ENCODE data around the gene GOLT1A.

GOLT1A gene

GRCh38 chr1:204153667-204154066, 60.1 kb downstream of the GOLT1A start:
- DNase-seq: no peak

- DNase-seq: no peak
Observed at GRCh38 chr1:204152310-204153044, 61.3 kb downstream of the GOLT1A start.

- no peak for DNase-seq
Observed at GRCh38 chr1:204151552-204152309, 62.1 kb downstream of the GOLT1A start, which contains the start of gene ETNK2. Gene ETNK2 (minus strand): TSS chr1:204152044. CDS start chr1:204151852, 192 bp downstream.

GRCh38 chr1:204150702-204151551, 62.9 kb downstream of the GOLT1A start:
- no peak for DNase-seq

- DNase-seq: no peak
Observed at GRCh38 chr1:204149635-204150565, 63.9 kb downstream of the GOLT1A start.

GRCh38 chr1:204149107-204149506, 64.7 kb downstream of the GOLT1A start:
- no peak for DNase-seq
